Esophagus squamous epithelium (tissue), 4 donors: Measurements from ENCODE around the gene TOP3A.

ENCODE experiments used
- POLR2A ChIP-seq, 4 donors: fragments of 450-650 bp; IDR thresholded peaks; one replicate each; pipeline ENCODE4 v1.6.1; 2017; ENCODE audit warnings: antibody characterized with exemption in 4 of 4, mild to moderate bottlenecking in 4 of 4, moderate library complexity in 3 of 4
- TF ChIP-seq, protein P1 (sequence below), 6 experiments: fragments of 450-650 bp in 4 of 6; fragments of 200-600 bp in 2 of 6; sonication (generic) in 2 of 6; IDR thresholded peaks; one replicate each; pipeline ENCODE4 v1.5.1; 2016 to 2019; ENCODE audit warnings: antibody characterized with exemption in 6 of 6, mild to moderate bottlenecking in 4 of 6, moderate library complexity in 4 of 6

GRCh38 chr17:18251204-18251603 is 63.6 kb downstream of the TOP3A start:
- TF ChIP-seq, protein P1, sequence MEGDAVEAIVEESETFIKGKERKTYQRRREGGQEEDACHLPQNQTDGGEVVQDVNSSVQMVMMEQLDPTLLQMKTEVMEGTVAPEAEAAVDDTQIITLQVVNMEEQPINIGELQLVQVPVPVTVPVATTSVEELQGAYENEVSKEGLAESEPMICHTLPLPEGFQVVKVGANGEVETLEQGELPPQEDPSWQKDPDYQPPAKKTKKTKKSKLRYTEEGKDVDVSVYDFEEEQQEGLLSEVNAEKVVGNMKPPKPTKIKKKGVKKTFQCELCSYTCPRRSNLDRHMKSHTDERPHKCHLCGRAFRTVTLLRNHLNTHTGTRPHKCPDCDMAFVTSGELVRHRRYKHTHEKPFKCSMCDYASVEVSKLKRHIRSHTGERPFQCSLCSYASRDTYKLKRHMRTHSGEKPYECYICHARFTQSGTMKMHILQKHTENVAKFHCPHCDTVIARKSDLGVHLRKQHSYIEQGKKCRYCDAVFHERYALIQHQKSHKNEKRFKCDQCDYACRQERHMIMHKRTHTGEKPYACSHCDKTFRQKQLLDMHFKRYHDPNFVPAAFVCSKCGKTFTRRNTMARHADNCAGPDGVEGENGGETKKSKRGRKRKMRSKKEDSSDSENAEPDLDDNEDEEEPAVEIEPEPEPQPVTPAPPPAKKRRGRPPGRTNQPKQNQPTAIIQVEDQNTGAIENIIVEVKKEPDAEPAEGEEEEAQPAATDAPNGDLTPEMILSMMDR (IDR thresholded peaks at IDR 0.05), result no peak
- TF ChIP-seq POLR2A (IDR thresholded peaks at IDR 0.05), result no peak
